Gastrocnemius medialis (tissue), 4 donors: Measurements from ENCODE around the gene PRRC2B.

Source experiments
- CTCF ChIP-seq, 5 experiments: fragments of 450-650 bp in 3 of 5; fragments of 200-600 bp in 2 of 5; sonication (generic) in 2 of 5; IDR thresholded peaks in 4 of 5; conservative IDR thresholded peaks in 1 of 5; 1 replicate in 4 of 5; 2 replicates in 1 of 5; pipeline ENCODE4 v1.5.1; 2016 to 2019; ENCODE audit warnings: antibody characterized with exemption in 5 of 5, mild to moderate bottlenecking in 3 of 5, moderate library complexity in 3 of 5
- POLR2A ChIP-seq, 2 donors: fragments of 450-650 bp; IDR thresholded peaks; one replicate each; pipeline ENCODE4 v1.6.1; 2017; ENCODE audit warnings: antibody characterized with exemption in 2 of 2, mild to moderate bottlenecking in 2 of 2, moderate library complexity in 2 of 2

- TF ChIP-seq CTCF (IDR thresholded peaks at IDR 0.05 in 4 of 5, conservative IDR thresholded peaks at IDR 0.05 in 1 of 5) (no peak), POLR2A (IDR thresholded peaks at IDR 0.05) (no peak)
Measured at GRCh38 chr9:131500939-131501541, 107.2 kb downstream of the PRRC2B start.
